Measurements from ENCODE around the gene CA10. TPM values are rescaled to one million over a fixed set of nuclear protein-coding genes. Genes with fewer than 3 reads are reported as not detected.

The CA10 gene
- total and polyA plus RNA-seq, 2 donors (not counting 1 experiment from before 2014, with no cell fraction given): not detected

DNA sequence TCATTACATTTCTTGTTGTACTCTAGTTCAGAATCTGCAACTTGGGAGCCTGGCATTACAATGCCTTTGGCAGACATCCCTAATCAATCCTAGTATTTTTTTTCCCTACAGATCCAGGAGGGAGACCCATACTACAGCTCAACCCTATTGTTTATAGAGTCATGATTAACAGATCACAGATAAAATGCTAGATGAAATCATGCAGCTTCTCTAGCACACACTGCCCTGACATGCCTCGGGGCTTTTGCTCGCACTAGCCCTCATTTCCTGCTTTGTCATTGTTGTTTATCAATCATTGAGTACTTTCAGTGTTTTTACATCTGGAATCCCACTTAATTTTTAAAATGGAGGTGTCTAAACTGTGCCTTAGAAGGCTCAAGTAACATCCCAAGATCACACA lies 412.5 kb downstream of the CA10 start:
- H3K4me3 Mint-ChIP-seq: no peak overlapping the region
- ChIA-PET POLR2A (no interaction called here), CTCF (no interaction called here)
- whole genome bisulfite sequencing (ENCODE audit: insufficient coverage): no CpG with 5 or more reads among the region's 2 CpGs
- Histone ChIP-seq H3K4me3 (ENCODE audit: control extremely low read depth in 1 of 5, extremely low read depth in 1 of 5, insufficient read depth in 1 of 5, low read depth in 2 of 5, low read length in 4 of 5) (no peak overlapping the region), H3K79me2 (ENCODE audit: control insufficient read depth, insufficient read depth, low read length) (no peaks in the 10 kb centered on the region), H3K36me3 (replicated peaks in 1 of 2; ENCODE audit: control extremely low read depth in 1 of 2, control insufficient read depth in 1 of 2, extremely low read depth in 1 of 2, insufficient read depth in 2 of 2, low read length in 1 of 2) (no peaks in the 10 kb centered on the region), H3K27ac (ENCODE audit: low read length in 2 of 2) (no peak overlapping the region), H2AFZ (ENCODE audit: insufficient read depth, low read depth, low read length, poor library complexity, severe bottlenecking) (no peak overlapping the region), H3K27me3 (replicated peaks in 1 of 4; ENCODE audit: control extremely low read depth in 1 of 4, control insufficient read depth in 3 of 4, insufficient read depth in 4 of 4, low read length in 3 of 4) (no peaks in the 10 kb centered on the region), H3K4me1 (ENCODE audit: control insufficient read depth in 2 of 2, insufficient read depth in 2 of 2, low read length in 2 of 2) (no peaks in the 10 kb centered on the region), H3K4me2 (replicated peaks; ENCODE audit: low read depth, low read length, poor library complexity, severe bottlenecking) (no peak overlapping the region), H3K9ac (ENCODE audit: low read length) (no peak overlapping the region), H3K9me3 (ENCODE audit: control extremely low read depth in 1 of 3, control insufficient read depth in 2 of 3, insufficient read depth in 1 of 3, low read length in 2 of 3) (no peaks in the 10 kb centered on the region), H4K20me1 (ENCODE audit: control insufficient read depth, insufficient read depth, low read length, poor library complexity, severe bottlenecking) (no peaks in the 10 kb centered on the region)
- TF ChIP-seq, protein P1, sequence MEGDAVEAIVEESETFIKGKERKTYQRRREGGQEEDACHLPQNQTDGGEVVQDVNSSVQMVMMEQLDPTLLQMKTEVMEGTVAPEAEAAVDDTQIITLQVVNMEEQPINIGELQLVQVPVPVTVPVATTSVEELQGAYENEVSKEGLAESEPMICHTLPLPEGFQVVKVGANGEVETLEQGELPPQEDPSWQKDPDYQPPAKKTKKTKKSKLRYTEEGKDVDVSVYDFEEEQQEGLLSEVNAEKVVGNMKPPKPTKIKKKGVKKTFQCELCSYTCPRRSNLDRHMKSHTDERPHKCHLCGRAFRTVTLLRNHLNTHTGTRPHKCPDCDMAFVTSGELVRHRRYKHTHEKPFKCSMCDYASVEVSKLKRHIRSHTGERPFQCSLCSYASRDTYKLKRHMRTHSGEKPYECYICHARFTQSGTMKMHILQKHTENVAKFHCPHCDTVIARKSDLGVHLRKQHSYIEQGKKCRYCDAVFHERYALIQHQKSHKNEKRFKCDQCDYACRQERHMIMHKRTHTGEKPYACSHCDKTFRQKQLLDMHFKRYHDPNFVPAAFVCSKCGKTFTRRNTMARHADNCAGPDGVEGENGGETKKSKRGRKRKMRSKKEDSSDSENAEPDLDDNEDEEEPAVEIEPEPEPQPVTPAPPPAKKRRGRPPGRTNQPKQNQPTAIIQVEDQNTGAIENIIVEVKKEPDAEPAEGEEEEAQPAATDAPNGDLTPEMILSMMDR (IDR thresholded peaks at IDR 0.05): no peak
- no peak for TF ChIP-seq EZH2 (IDR thresholded peaks at IDR 0.05; ENCODE audit: borderline replicate concordance, insufficient read depth, low read depth, low read length, poor library complexity, severe bottlenecking)
- H3K27ac Mint-ChIP-seq: no peak overlapping the region
- no peaks in the 10 kb centered on the region for H3K27me3 Mint-ChIP-seq
- no peaks in the 10 kb centered on the region for H3K4me1 Mint-ChIP-seq
- DNase-seq (no peak), ATAC-seq (ENCODE audit: low read depth) (no peak)
- intact Hi-C loops (cut with micrococcal nuclease): no loop called here
- H3K9me3 Mint-ChIP-seq (ENCODE audit: insufficient read depth): no peaks in the 10 kb centered on the region

DNA sequence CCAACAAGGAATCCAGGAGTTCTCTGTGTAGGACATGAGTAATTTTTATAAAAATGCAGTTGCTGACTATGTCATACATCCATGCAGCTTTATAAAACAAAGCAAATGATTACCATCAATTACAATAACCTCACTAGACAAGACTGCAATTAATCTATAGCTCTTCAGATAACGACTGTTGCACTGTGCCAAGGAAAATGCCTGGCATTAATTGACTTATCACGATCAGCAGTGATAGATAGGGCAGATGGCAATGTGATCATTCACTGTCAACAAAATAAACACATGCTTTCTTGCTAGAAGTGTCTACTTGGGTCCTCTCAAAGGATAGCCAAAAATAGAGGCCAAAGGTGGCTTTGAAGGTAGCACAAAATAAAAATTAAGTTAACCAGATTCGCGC lies 415.0 kb downstream of the CA10 start:
- H3K27ac ChIP-seq (ENCODE audit: low read length in 2 of 2): no peak overlapping the region
- Mint-ChIP-seq H3K27me3 (peaks cover 3% of the 10 kb centered on the region), H3K9me3 (ENCODE audit: insufficient read depth) (no peaks in the 10 kb centered on the region), H3K4me1 (no peaks in the 10 kb centered on the region), H3K4me3 (no peak overlapping the region), H3K27ac (no peak overlapping the region)
- H3K9me3 ChIP-seq (ENCODE audit: control extremely low read depth in 1 of 3, control insufficient read depth in 2 of 3, insufficient read depth in 1 of 3, low read length in 2 of 3): no peaks in the 10 kb centered on the region
- intact Hi-C loops (cut with micrococcal nuclease): no loop called here
- H3K4me1 ChIP-seq (ENCODE audit: control insufficient read depth in 2 of 2, insufficient read depth in 2 of 2, low read length in 2 of 2): no peaks in the 10 kb centered on the region
- no peak overlapping the region for H3K4me2 ChIP-seq (replicated peaks; ENCODE audit: low read depth, low read length, poor library complexity, severe bottlenecking)
- no peak overlapping the region for H2AFZ ChIP-seq (ENCODE audit: insufficient read depth, low read depth, low read length, poor library complexity, severe bottlenecking)
- no CpG with 5 or more reads among the region's 4 CpGs for WGBS (ENCODE audit: insufficient coverage)
- H3K79me2 ChIP-seq (ENCODE audit: control insufficient read depth, insufficient read depth, low read length): no peaks in the 10 kb centered on the region
- no peak for ATAC-seq (ENCODE audit: low read depth)
- TF ChIP-seq EZH2 (IDR thresholded peaks at IDR 0.05; ENCODE audit: borderline replicate concordance, insufficient read depth, low read depth, low read length, poor library complexity, severe bottlenecking): no peak
- TF ChIP-seq, protein P1 (IDR thresholded peaks at IDR 0.05): no peak
- H3K27me3 ChIP-seq (replicated peaks in 1 of 4; ENCODE audit: control extremely low read depth in 1 of 4, control insufficient read depth in 3 of 4, insufficient read depth in 4 of 4, low read length in 3 of 4): no peaks in the 10 kb centered on the region
- CTCF ChIA-PET: no interaction called here
- DNase-seq: no peak
- POLR2A ChIA-PET: no interaction called here
- no peaks in the 10 kb centered on the region for H3K36me3 ChIP-seq (replicated peaks in 1 of 2; ENCODE audit: control extremely low read depth in 1 of 2, control insufficient read depth in 1 of 2, extremely low read depth in 1 of 2, insufficient read depth in 2 of 2, low read length in 1 of 2)
- H3K4me3 ChIP-seq (ENCODE audit: control extremely low read depth in 1 of 5, extremely low read depth in 1 of 5, insufficient read depth in 1 of 5, low read depth in 2 of 5, low read length in 4 of 5): no peak overlapping the region
- H3K9ac ChIP-seq (ENCODE audit: low read length): no peak overlapping the region
- H4K20me1 ChIP-seq (ENCODE audit: control insufficient read depth, insufficient read depth, low read length, poor library complexity, severe bottlenecking): no peaks in the 10 kb centered on the region
